HCT116 (cell line): ENCODE measurements around the gene POLA1. TPM values are rescaled to one million over a fixed set of nuclear protein-coding genes. Genes with fewer than 3 reads are reported as not detected.
"Not testable (repeated sequence)": the region's sequence is repeated elsewhere in the genome, so short reads cannot be mapped to it uniquely, and the experiment has no call there.

Source experiments
- ATAC-seq: fragments of 200-7000 bp; cut with Tn5 transposase; 2 replicates; pipeline ENCODE4 v1.9.1; 2020; ENCODE audit warnings: mild to moderate bottlenecking, moderate library complexity
- BruUV-seq: library from RNA; stranded (reverse); fragments of 400-500 nt; replicated peaks from 2 replicates; lab custom pipeline; 2021; lab: Mats Ljungman, UMichigan
- CTCF ChIA-PET: fragments of 300-600 bp; sonication (Branson Sonifier 250); formaldehyde crosslinking; loops from one replicate; lab custom pipeline; 2021; ENCODE audit warnings: antibody characterized with exemption; lab: Charles Lee
- POLR2A ChIA-PET: fragments of 300-600, 350-600 bp; sonication (Branson Sonifier 250); formaldehyde crosslinking; loops from one replicate; lab custom pipeline; 2021; ENCODE audit warnings: antibody characterized with exemption; lab: Charles Lee
- RAD21 ChIA-PET, 2 experiments: fragments of 300-600 bp; sonication (Branson Sonifier 250); formaldehyde crosslinking; loops; one replicate each; lab custom pipeline; 2023; ENCODE audit warnings: low total read pairs in 2 of 2; ENCODE audit not compliant: uncharacterized antibody in 2 of 2, unreplicated experiment in 2 of 2, low non-redundant PET in 1 of 2; lab: Charles Lee
- DNase-seq: peaks from one replicate; pipeline ENCODE4 v3.0.0-alpha.2; 2010; ENCODE audit warnings: low read depth, low spot score
- H2AFZ ChIP-seq: fragments of 200-600 bp; shearing (Covaris generic), sonication (generic); 2 replicates; pipeline ENCODE4 v1.6.1; 2017; ENCODE audit warnings: low read depth, mixed run types, mixed read lengths, antibody characterized with exemption, low read length; ENCODE audit not compliant: poor library complexity, severe bottlenecking
- H3K27ac ChIP-seq: 2 replicates; pipeline ENCODE4 v1.5.1; 2012; ENCODE audit warnings: low read depth, low read length
- H3K27me3 ChIP-seq: fragments of 200-600 bp; sonication (generic); 2 replicates; pipeline ENCODE4 v1.6.1; 2016; ENCODE audit warnings: mixed run types, low read length, mixed read lengths; ENCODE audit not compliant: insufficient read depth
- H3K36me3 ChIP-seq, 2 experiments: fragments of 200-500 bp in 1 of 2; fragments of 200-600 bp in 1 of 2; sonication (Bioruptor generic) in 1 of 2; sonication (generic) in 1 of 2; 2 replicates each; pipeline versions ENCODE4 v1.5.1 to v1.6.1; 2014 to 2016; ENCODE audit warnings: low read length in 2 of 2, inconsistent platforms in 1 of 2, mixed read lengths in 1 of 2, mixed run types in 1 of 2; ENCODE audit not compliant: insufficient read depth in 2 of 2, control insufficient read depth in 1 of 2
- H3K4me1 ChIP-seq, 2 experiments: fragments of 200-600 bp in 1 of 2; sonication (generic) in 1 of 2; 2 replicates each; pipeline versions ENCODE4 v1.5.1 to v1.6.1; 2012 to 2017; ENCODE audit warnings: low read length in 2 of 2, inconsistent platforms in 1 of 2, mild to moderate bottlenecking in 1 of 2, mixed read lengths in 1 of 2, mixed run types in 1 of 2, moderate library complexity in 1 of 2; ENCODE audit not compliant: insufficient read depth in 2 of 2, control insufficient read depth in 1 of 2
- H3K4me2 ChIP-seq: fragments of 200-600 bp; sonication (generic); 2 replicates; pipeline ENCODE4 v1.6.1; 2017; ENCODE audit warnings: mixed run types, low read length, mixed read lengths
- H3K4me3 ChIP-seq, 2 experiments: fragments of 200-600 bp in 1 of 2; sonication (generic) in 1 of 2; replicated peaks in 1 of 2; 2 replicates each; pipeline ENCODE4 v1.5.1; 2011 to 2016; ENCODE audit warnings: low read length in 2 of 2, control low read depth in 1 of 2, low read depth in 1 of 2, mild to moderate bottlenecking in 1 of 2, mixed read lengths in 1 of 2, mixed run types in 1 of 2
- H3K79me2 ChIP-seq: fragments of 200-600 bp; sonication (generic); 2 replicates; pipeline ENCODE4 v1.6.1; 2017; ENCODE audit warnings: mild to moderate bottlenecking, mixed run types, low read length, moderate library complexity, mixed read lengths; ENCODE audit not compliant: insufficient read depth
- H3K9ac ChIP-seq: fragments of 200-600 bp; sonication (generic); 2 replicates; pipeline ENCODE4 v1.6.1; 2016; ENCODE audit warnings: low read length, mixed read lengths
- H3K9me2 ChIP-seq: fragments of 200-600 bp; sonication (generic), shearing (Covaris generic); 2 replicates; pipeline ENCODE4 v1.6.1; 2017; ENCODE audit warnings: mixed run types, mild to moderate bottlenecking, moderate library complexity; ENCODE audit not compliant: insufficient read depth
- H3K9me3 ChIP-seq, 2 experiments: fragments of 200-500 bp in 1 of 2; fragments of 200-600 bp in 1 of 2; sonication (Bioruptor generic) in 1 of 2; sonication (generic) in 1 of 2; 2 replicates each; pipeline ENCODE4 v1.6.1; 2014 to 2017; ENCODE audit warnings: low read length in 2 of 2, mixed read lengths in 2 of 2, inconsistent platforms in 1 of 2, low read depth in 1 of 2, mild to moderate bottlenecking in 1 of 2, mixed run types in 1 of 2, moderate library complexity in 1 of 2; ENCODE audit not compliant: control insufficient read depth in 1 of 2, insufficient read depth in 1 of 2
- H4K20me1 ChIP-seq: fragments of 200-600 bp; sonication (generic), shearing (Covaris generic); 2 replicates; pipeline ENCODE4 v1.6.1; 2017; ENCODE audit warnings: mixed run types, mild to moderate bottlenecking, moderate library complexity; ENCODE audit not compliant: insufficient read depth
- CBX3 ChIP-seq: IDR thresholded peaks from 2 replicates; pipeline ENCODE4 v1.6.1; 2012; ENCODE audit warnings: low read depth
- CTCF ChIP-seq, 3 experiments: fragments of 200-600 bp in 1 of 3; sonication (generic) in 1 of 3; IDR thresholded peaks in 2 of 3; conservative IDR thresholded peaks in 1 of 3; 2 replicates each; pipeline ENCODE4 v1.5.1; 2012 to 2017; ENCODE audit warnings: low read depth in 2 of 3, low read length in 2 of 3, antibody characterized with exemption in 1 of 3, borderline replicate concordance in 1 of 3, control low read depth in 1 of 3, mild to moderate bottlenecking in 1 of 3, mixed read lengths in 1 of 3, mixed run types in 1 of 3, moderate library complexity in 1 of 3; ENCODE audit not compliant: insufficient read depth in 1 of 3
- ELF1 ChIP-seq: IDR thresholded peaks from 2 replicates; pipeline ENCODE4 v1.6.1; 2012; ENCODE audit warnings: low read depth, borderline replicate concordance
- EZH2 ChIP-seq: fragments of 200-600 bp; sonication (generic); IDR thresholded peaks from 2 replicates; pipeline ENCODE4 v1.6.1; 2017; ENCODE audit warnings: antibody characterized with exemption, mixed run types
- FOSL1 ChIP-seq: IDR thresholded peaks from 2 replicates; pipeline ENCODE4 v1.6.1; 2012; ENCODE audit warnings: low read depth
- POLR2A ChIP-seq: IDR thresholded peaks from 2 replicates; pipeline ENCODE4 v1.7.0; 2011; ENCODE audit warnings: borderline replicate concordance; ENCODE audit not compliant: insufficient read depth, insufficient read length; ENCODE audit errors: extremely low read depth
- RAD21 ChIP-seq: IDR thresholded peaks from 2 replicates; pipeline ENCODE4 v1.6.1; 2012; ENCODE audit warnings: low read depth, mild to moderate bottlenecking
- SP1 ChIP-seq: IDR thresholded peaks from 2 replicates; pipeline ENCODE4 v1.6.1; 2012; ENCODE audit warnings: low read depth
- SRF ChIP-seq: IDR thresholded peaks from 2 replicates; pipeline ENCODE4 v1.6.1; 2012; ENCODE audit warnings: low read depth
- YY1 ChIP-seq: IDR thresholded peaks from 2 replicates; pipeline ENCODE4 v1.6.1; 2011; ENCODE audit warnings: low read length, low read depth, moderate library complexity, mild to moderate bottlenecking; ENCODE audit not compliant: insufficient replicate concordance; ENCODE audit errors: extremely low read depth
- intact Hi-C: fragments of 100-400 bp; cut with micrococcal nuclease; formaldehyde crosslinking; loops from 2 replicates; pipeline ENCODE4 v1.10.0; 2022
- total RNA-seq: library from RNA; stranded (reverse); gene quantifications from one replicate; pipeline ENCODE4 v1.2.1, GENCODE V29; 2021; ENCODE audit not compliant: unreplicated experiment

POLA1 gene
- total RNA-seq, 1 experiment from 2014 or later = 27.0 TPM

- TF ChIP-seq YY1 (no peak), ELF1 (no peak), CTCF (IDR thresholded peaks at IDR 0.05 in 2 of 3, conservative IDR thresholded peaks at IDR 0.05 in 1 of 3; ENCODE audit: borderline replicate concordance in 1 of 3, insufficient read depth in 1 of 3, low read depth in 2 of 3, low read length in 2 of 3) (no peak), SP1 (no peak)
These were observed 166.4 kb downstream of the POLA1 start (continued) for GRCh38 chrX:24860140-24860539.

- Histone ChIP-seq H3K4me2 (no peak overlapping the region), H3K27ac (no peak overlapping the region), H3K27me3 (no peaks in the 10 kb centered on the region), H3K9me3 (no peaks in the 10 kb centered on the region), H3K9me2 (no peaks in the 10 kb centered on the region), H3K4me3 (no peak overlapping the region), H2AFZ (no peak overlapping the region), H3K4me1 (no peaks in the 10 kb centered on the region), H3K9ac (no peak overlapping the region), H4K20me1 (no peaks in the 10 kb centered on the region), H3K36me3 (no peaks in the 10 kb centered on the region), H3K79me2 (no peaks in the 10 kb centered on the region)
- TF ChIP-seq SRF = no peak
- no peak for TF ChIP-seq ELF1
- no peak for TF ChIP-seq FOSL1
- no peak for TF ChIP-seq EZH2
- no peak for TF ChIP-seq CBX3
- TF ChIP-seq RAD21 = no peak
- no peak for TF ChIP-seq POLR2A
- ChIA-PET RAD21 (no interaction called here), POLR2A (no interaction called here), CTCF (no interaction called here)
- ATAC-seq (no peak), DNase-seq (no peak)
- intact Hi-C loops = no loop called here
- BruUV-seq = no TSS peak
These were observed 168.6 kb downstream of the POLA1 start for GRCh38 chrX:24862343-24862742.

- ATAC-seq, H3K9me2 ChIP-seq, H3K9me3 ChIP-seq, H3K4me1 ChIP-seq, POLR2A ChIA-PET, intact Hi-C loops, H3K79me2 ChIP-seq, H3K27ac ChIP-seq, H2AFZ ChIP-seq, DNase-seq, H3K4me2 ChIP-seq, H3K4me3 ChIP-seq, H3K27me3 ChIP-seq, H3K9ac ChIP-seq, RAD21 ChIA-PET, CTCF ChIA-PET, BruUV-seq, H4K20me1 ChIP-seq, H3K36me3 ChIP-seq: not testable (repeated sequence)
These were observed 170.1 kb downstream of the POLA1 start for GRCh38 chrX:24863779-24864178.
